SU-DHL-6 (cell line): Measurements from ENCODE around the gene SPATA33.

Experiments used
- CTCF ChIP-seq: fragments of 200-600 bp; sonication (generic); IDR thresholded peaks from one replicate; pipeline ENCODE4 v1.5.1; 2017; ENCODE audit warnings: antibody characterized with exemption, mild to moderate bottlenecking, low read length, moderate library complexity; ENCODE audit not compliant: insufficient read depth, poor library complexity, severe bottlenecking
- EZH2phosphoT487 ChIP-seq: fragments of 200-600 bp; sonication (generic), shearing (Covaris generic); conservative IDR thresholded peaks from 2 replicates; pipeline ENCODE4 v1.6.1; 2018; ENCODE audit warnings: mild to moderate bottlenecking, antibody characterized with exemption, low read length, moderate library complexity, mixed read lengths

GRCh38 chr16:89706518-89707260, 49.1 kb downstream of the SPATA33 start:
- no peak for TF ChIP-seq CTCF
- no peak for TF ChIP-seq EZH2phosphoT487
